Hepatic stellate cell (primary cell): Measurements from ENCODE around the gene ATP2A1.

ENCODE experiments used
- DNase-seq: peaks from one replicate; pipeline ENCODE4 v3.0.0; 2011; ENCODE audit warnings: low spot score

ATP2A1 gene

DNA sequence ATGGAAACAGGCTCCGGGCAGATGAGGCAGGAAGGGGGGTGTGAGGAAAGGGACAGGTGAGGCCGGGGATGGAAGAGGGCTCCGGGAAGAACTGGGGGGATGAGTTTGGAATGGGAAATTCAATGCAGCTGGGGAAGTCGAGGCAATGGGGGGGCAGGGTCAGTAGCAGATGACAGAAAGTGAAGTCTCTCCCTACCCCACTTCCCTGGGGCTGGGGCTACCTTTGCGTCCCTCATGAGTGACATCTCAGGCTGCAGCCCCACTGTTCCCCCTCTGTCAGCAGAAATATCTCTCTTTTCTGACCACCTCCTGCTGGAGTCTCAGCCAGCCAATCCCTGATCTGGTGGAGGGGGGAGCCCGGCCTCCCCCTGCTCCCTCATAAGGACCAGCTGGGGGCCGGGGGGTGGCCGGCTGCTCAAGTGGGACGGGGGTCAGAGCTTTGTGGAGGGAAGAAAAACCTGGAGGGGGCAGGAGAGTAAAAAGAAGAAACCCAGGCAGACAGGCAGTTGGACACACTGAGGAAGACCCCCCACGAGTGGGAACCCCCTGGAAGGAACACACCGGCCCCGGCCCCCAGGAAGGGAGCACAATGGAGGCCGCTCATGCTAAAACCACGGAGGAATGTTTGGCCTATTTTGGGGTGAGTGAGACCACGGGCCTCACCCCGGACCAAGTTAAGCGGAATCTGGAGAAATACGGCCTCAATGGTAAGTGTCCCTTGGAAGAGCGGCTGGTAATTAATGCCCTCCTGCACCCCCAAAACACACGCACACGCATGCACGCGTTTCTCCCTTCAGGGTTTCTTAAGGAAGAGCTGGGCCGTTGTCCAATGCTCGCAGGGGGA, at the start of gene ATP2A1:
ATP2A1 (plus strand) TSS at position 406 of the 844 bp plus-strand sequence; CDS start at position 590, 184 bp downstream.
- no peak for DNase-seq

DNA sequence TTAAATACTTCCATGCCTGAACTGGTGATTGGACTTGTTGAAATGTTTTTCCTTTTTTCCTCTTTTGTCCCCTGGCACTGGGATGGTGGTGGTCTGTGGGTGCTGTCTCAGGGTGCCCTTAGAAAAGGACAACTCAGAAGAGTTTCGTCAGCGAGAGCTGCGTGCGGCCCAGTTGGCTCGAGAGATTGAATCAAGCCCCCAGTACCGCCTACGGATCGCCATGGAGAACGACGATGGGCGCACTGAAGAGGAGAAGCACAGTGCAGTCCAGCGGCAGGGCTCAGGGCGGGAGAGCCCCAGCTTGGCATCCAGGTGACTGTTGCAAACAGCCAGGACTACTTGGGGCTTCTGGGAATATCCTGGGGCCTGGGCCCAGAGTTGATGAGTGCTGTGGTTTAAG, 48.5 kb upstream of the ATP2A1 start:
- DNase-seq: no peak

DNA sequence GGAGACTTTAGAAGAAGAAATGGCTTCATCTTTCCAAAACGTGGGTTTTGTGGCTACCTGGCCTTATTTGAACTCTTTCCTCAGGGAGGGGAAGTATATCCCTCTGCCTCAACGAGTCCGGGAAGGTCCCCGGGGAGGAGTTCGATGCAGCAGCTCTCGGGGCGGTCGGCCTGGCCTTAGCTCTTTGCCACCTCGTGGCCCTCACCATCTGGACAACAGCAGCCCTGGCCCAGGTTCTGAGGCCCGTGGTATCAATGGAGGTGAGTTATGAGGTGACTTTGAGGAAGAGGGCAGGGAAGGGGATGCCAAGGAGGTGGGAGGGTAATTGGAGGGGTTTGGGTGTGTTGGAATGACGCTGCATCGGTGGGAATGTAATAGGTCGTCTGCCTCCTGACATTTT, 47.8 kb upstream of the ATP2A1 start:
- no peak for DNase-seq

DNA sequence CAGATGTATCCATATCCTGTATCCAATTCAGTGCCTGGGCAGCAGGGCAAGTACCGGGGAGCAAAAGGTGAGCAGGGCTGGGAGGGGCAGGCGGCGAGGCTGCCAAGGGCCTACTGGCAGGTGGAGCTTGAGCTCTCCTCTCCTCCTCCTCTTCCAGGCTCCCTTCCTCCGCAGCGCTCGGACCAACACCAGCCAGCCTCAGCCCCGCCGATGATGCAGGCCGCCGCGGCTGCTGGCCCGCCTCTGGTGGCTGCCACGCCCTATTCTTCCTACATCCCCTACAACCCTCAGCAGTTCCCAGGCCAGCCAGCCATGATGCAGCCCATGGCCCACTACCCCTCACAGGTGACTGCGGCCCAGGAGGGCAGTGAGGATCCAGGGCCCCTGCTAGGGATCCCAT, 43.9 kb upstream of the ATP2A1 start:
- DNase-seq: no peak

DNA sequence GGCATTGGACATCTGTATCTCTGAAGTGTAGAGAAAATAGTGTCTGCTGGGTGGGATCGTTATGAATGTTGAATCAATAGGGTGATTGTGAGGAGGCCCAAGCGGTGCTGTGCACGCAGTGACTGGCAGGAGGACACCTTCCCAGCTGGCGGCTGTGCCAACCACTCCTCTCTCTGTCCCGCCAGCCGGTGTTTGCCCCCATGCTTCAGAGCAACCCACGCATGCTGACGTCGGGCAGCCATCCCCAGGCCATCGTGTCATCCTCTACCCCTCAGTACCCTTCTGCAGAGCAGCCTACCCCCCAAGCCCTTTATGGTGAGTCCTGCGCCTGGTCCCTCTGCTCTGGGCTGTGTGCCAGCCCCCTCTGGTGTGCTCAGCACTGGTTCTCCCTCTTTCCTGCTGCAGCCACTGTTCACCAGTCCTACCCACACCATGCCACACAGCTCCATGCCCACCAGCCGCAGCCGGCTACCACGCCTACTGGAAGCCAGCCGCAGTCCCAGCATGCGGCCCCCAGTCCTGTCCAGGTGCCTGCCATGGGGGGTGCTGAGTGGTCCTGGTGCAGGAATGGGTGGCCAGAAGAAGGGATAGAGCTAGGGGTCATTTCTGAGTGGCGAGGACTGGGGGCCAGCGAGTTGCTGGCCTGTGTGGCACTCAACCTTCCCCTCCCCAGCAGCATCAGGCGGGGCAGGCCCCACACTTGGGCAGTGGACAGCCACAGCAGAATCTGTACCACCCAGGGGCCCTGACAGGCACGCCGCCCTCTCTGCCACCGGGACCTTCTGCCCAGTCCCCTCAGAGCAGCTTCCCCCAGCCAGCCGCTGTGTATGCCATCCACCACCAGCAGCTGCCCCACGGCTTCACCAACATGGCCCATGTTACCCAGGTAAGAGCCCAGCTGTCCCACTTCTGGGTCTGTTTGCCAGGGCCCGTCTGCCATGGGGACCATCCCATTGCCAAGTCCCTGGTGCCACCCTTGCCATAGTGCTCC, 43.1 kb upstream of the ATP2A1 start:
- DNase-seq: no peak

DNA sequence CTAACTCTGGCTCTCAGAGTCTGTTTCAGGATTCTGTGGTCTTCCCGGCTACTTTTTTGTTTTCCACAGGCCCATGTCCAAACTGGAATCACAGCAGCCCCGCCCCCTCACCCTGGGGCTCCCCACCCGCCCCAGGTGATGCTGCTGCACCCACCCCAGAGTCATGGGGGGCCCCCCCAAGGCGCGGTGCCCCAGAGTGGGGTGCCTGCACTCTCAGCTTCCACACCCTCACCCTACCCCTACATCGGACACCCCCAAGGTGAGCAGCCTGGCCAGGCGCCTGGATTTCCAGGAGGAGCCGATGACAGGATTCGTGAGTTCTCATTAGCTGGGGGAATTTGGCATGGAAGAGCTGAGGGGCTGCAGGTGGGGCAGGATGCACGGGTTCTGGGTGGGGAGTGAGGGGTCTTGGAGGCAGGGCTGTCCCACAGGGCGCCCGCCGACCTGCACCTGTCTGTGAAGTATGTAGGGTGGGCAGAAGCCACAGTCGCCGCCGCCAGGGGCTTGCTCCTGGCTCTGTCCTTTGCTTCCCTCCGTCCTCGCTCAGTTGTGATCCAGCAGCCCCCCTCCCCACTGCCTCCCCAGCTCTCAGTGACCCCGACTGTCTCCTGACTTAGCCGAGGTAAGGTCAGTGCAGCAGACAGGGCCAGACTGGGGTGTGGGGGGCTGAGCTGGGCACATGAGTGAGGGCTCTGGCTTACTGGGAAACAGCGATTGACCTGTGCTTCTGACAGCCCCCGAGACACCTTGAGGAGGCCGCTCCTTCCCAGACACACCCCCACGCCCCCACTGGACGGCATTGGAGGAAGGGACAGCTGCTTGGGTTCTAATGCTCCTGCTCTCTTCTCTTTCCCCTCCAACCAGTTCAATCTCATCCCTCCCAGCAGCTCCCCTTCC, 42.2 kb upstream of the ATP2A1 start:
- DNase-seq: no peak

DNA sequence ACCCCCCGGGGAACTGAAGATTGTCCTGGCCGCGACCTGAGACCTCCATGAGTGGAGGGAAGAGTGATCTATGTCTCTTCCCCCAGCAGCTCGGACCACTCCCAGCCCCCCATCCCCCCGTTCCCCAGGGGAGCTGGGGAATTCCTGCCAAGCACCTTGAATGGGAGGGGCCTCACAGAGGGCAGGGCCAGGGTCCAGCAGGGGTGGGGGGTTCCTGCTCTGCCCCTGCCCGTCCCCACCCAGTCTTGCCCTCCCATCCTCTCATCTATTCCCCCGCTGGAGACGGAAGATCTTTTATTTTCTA, 41.6 kb upstream of the ATP2A1 start:
- no peak for DNase-seq

DNA sequence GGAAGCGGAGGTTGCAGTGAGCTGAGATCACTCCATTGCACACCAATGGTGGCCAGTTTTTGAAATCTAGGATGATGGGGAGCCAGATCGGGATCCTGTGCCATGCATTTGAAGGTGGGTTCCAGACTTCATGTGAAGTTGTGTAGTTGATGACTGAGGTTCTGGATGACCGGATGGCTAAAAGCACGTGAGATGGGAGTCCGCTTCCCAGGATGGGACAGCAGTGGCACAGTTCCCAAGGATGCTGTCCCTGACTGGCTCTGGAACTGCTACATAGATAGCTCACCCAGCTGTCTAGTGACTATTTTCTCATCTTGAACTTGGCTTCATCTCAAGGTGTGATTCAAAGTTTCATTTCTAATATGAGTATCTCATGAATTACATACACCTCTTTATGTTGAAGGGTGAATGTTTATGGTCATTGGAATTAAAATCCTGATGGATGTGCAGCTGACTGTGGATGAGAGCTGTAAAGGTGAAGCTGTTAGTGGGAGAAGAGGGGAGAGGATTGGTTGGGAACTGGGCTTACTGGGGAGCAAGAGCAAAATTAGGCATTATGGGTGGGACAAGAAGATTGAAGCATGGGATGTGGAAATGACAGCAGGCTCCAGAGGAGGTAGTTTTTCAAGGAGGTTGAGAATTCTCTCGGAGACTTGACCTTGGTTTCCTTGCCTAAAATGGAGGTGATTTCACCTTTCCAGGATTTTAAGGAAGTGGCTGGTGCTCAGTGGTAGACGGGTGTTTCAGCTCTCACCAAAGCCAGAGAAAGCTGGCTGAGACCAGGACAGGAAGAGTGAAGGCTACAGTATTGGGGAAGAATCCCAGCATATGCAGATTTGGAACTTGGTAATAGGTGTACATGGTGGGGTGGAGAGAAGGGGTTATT, 40.4 kb upstream of the ATP2A1 start:
- DNase-seq: no peak

DNA sequence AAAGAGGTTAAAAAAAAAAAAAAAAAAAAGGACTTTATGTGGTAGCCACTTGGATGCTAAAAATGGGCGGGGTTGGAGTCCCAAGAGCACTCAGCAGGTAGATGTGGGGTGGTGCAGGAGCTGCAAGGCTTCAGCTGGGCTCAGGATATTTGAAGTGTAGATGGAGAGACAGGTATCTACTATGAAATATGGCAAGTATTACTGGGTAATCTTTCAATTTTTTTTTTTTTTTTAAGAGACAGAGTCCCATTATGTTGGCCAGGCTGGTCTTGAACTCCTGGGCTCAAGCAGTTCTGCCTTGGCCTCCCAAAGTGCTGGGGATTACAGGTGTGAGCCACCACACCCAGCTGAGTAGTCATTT, 39.8 kb upstream of the ATP2A1 start:
- no peak for DNase-seq

DNA sequence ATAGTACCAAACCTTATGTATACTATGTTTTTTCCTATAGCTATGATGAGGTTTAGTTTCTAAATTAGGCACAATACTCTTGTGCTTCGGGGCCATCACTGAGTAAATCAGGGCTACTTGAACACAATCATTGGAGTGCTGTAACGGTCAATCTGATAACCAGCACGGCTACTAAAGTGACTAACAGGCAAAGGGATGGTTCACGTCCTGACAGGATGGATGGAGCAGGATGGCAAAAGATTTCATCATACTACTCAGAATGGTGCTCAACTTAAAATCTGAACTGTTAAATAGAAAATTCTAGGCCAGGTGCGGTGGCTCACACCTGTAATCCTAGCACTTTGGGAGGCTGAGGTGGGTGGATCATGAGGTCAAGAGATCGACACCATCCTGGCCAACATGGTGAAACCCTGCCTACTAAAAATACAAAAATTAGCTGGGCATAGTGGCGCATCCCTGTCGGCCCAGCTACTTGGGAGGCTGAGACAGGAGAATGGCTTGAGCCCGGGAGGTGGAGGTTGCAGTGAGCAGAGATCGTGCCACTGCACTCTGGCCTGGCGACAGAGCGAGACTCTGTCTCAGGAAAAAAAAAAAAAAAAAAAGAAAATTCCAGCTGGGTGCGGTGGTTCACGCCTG, 39.2 kb upstream of the ATP2A1 start:
- DNase-seq: no peak

DNA sequence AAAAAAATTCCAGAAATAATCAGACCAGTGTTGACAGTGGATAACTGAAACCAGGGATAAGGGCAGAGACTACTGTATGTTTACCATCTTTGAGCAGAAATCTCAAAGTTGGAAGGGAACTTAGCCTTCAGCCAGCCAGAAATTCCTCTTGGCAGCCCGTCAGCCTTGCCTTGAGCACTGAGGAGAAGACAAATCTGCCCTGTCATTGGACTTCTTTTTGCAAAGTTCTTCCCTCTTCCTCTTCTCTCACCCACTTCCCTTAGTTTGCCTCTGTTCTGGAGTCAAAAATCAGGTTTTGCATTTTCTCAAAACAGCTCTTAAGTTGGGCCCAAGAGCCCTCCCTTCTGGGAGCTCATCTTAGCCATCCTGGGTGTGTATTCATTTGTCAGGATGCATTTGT, 38.4 kb upstream of the ATP2A1 start:
- no peak for DNase-seq

DNA sequence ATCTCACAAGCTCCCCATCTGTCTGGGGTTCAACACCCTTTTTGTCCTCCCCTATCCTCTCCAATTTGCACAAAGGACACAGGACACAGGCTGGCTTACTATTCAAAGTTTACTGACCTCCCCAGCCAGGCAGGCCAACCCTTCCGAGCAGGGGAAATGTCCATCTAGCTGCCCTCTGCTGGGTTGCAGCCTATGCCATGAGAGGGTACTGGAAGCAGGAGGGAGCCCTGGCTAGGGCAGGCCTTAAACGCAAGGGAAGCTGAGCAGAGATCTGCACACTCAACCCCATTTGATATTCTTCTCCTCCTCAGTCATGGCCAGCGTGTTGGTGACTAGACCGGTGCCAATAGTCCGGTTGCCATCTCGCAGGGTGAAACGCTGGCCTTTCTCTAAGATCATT, 35.6 kb upstream of the ATP2A1 start:
- DNase-seq: no peak

DNA sequence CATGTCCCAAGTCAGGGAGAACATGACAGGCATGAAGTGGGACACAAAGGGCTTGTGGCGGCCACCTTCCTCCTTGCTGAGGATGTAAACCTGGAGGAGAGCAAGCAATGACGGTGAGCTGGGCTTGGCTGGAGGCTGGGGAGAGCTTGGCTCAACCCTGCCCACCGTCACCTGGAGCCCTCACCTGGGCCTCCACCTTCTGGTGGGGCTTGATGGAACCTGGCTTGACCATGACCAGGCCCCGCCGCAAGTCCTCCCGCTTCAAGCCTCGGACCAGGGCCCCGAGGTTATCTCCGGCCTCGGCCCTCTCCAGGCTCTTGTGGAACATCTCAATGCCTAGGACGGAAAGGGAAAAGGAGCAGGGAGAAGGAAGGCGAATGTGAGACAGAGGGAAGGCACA, 34.5 kb upstream of the ATP2A1 start:
- no peak for DNase-seq

DNA sequence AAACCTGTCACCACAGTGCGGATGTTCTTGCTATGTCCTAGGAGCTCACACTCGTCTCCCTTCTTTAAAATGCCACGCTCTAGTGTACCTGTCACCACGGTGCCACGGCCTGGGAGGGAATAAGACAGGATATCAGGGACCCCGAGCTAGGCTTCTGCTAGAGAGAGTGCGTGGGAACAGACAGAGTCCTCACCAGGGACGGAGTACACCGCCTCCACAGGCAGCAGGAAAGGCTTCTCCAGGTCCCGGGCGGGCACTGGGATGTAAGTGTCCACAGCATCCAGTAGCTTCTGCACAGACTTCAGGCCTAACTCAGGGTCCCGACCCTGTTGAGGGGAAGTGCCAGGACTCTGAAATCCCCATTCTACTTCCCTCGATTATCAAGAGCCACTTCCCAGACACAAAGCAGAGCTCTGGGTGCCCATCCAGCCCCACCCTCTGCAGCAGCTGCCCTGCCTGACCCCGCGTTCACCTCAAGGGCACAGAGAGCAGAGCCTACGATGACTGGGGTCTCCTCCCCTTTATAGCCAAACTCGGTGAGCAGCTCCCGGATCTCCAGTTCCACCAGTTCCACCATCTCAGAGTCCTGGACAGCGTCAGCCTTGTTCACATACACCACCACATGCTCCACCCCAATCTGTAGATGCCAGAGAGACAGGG, 33.9 kb upstream of the ATP2A1 start:
- DNase-seq: no peak

DNA sequence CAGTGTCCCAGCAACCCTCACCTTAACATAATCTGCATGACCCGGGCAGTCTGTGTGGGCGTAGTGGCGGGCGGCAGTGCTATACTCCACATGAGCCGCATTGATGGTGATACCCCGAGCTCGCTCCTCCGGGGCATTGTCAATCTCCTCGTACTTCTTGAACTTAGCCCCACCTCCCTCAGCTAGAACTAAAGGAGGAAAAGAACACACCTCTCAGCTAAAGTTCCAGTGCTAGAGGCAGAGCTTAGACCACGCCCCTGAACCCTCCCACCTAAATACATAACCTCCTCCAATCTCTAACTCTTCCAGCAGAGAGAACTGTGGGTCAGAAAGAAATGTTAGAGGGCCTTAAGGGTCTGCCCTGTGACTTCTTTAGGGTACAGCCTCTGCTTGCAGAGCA, 33.0 kb upstream of the ATP2A1 start:
- no peak for DNase-seq

DNA sequence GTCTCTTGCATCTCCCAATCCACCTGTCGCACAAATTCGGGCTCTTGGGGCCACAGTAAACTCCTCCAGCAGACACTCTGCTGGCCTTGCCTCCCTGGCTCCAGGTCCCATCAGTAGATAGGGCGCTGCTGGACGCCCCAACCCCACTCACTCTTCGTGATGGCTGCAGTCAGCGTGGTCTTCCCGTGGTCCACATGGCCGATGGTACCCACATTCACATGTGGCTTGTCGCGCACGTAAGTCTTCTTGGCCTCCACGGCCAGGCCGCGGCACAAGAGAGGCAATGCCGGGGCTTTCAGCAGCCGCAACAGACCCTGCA, 32.6 kb upstream of the ATP2A1 start:
- no peak for DNase-seq

DNA sequence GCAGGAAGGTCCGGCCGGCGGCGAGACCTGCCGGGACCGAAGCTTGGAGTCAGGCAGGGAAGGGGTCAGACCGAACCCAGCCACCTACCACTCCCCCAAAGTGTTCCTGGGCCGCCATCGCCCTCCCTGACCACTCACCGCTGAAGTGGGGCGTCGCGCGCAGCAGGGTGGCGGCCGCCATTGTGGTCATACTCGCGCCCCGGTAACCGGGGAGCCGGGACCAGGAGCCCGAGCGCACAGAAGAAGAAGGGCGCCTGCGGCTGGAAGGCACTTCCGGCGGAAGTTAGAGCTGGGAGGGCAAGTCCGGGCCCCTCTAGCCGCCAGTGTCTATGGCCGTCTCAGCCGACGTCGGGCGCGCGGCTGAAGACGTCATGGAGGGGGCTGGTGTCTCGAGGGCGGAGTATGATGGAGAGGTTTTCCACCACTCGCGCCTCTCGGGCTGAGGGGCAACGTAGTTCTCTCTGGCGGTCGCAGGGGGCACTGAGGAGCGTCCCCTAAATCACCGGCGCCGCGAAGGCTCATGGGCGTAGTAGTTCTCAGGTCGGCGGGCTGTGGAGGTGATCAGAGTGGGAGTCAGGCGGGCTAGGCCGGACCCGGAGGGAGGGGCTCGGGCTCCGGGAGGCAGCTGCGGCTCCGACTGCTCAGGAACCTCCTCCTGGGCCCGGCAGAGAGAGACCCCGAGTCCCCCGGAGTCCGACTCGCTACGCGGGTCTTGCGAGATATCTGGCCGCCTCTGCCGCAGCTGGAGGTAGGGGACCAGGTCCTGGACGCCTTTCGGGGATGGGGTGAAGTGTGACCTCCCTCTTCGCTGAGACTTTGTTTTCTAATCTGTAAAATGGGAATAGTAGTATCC, 32.0 kb upstream of the ATP2A1 start, which contains the start of gene TUFM:
TUFM (minus strand) TSS at position 269 of the 853 bp plus-strand sequence; CDS start at position 190, 79 bp downstream.
- DNase-seq: peak; percentile 96

DNA sequence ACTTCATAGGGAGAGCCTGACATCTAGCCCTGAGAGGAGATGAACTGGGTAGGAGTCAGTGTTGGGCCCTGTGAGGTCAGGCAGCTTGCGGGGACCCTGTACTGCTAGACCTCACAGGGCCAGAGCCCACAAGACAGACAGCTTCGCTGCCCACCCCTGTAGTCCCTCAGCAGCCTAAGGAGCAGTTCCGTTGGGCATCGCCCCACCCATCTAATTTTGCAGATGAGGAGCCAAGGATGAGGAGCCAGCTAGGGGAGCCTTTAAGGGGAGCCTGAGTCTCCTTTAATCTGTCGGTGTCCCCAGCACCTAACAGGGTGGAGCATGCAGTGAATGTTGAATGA, 31.4 kb upstream of the ATP2A1 start:
- DNase-seq: no peak

DNA sequence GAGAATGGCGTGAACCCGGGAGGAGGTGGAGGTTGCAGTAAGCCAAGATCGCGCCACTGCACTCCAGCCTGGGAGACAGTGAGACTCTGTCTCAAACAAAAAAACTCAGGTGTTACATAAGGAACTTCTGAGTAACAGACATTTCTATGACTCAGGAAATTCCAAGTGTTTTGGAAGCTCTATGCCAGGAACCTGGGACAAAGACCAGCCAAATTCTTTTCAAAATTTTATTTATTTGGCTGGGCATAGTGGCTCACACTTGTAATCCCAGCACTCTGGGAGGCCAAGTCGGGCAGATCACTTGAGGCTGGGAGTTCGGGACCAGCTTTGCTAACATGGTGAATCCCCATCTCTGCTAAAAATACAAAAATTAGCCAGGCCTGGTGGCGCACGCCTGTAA, 19.9 kb upstream of the ATP2A1 start:
- DNase-seq: no peak
